ENCODE data around the gene MDC1. TPM values are rescaled to one million over a fixed set of nuclear protein-coding genes. Genes with fewer than 3 reads are reported as not detected.

MDC1 gene
- total and polyA plus RNA-seq, 2 of the 13 experiments (the other 11 are each of a cell fraction or from before 2014, with no cell fraction given) = 8.4 to 14.0 TPM

DNA sequence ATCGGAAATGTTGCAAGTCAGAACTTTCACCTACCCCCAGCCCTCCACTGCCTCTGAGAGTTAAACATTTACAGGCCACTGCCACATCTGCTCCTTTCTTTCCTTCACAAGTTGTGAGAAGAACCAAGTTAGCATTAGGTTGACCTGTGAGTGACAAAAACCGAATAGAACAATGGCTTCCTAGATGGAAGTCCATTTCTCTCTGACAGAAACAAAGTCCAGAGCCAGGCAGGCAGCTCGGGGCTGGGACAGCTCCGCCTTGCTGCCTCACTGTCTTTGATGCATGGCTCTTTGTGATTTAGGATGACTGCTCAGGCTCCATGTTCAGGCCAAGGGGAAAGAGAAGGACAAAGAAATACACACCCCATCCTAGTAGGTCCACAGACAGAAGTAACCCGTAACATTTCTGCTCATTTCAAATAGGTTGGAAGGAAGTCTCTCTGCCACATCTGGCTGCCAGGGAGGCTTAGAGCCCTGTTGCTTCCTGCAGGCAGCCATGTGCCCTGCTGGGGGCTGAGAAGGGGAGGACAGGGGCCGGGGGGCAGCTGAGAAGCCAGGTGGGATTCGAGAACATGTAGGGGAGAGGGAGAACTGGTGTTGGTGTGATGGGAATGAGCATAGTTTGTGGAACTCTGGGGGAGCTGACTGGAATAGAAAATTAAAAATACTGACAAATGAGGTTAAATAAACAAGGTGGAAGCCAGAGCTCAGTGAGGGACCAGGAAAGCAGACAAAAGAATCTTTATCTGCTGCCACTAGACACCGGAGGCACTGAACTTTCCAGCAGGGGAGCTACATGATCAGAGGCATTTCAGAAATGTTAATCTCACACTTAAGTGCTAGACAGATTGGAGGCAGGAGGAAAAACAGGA lies 46.8 kb upstream of the MDC1 start (continued):
- TF ChIP-seq, protein P1, sequence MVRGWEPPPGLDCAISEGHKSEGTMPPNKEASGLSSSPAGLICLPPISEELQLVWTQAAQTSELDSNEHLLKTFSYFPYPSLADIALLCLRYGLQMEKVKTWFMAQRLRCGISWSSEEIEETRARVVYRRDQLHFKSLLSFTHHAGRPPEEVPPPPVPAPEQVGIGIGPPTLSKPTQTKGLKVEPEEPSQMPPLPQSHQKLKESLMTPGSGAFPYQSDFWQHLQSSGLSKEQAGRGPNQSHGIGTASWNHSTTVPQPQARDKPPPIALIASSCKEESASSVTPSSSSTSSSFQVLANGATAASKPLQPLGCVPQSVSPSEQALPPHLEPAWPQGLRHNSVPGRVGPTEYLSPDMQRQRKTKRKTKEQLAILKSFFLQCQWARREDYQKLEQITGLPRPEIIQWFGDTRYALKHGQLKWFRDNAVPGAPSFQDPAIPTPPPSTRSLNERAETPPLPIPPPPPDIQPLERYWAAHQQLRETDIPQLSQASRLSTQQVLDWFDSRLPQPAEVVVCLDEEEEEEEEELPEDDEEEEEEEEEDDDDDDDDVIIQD (CRISPR knock-in tag; IDR thresholded peaks at IDR 0.05; ENCODE audit: low read depth) = peak; percentile 75
- TF ChIP-seq ZNF567 (CRISPR knock-in tag; IDR thresholded peaks at IDR 0.05; ENCODE audit: borderline replicate concordance) = no peak; the same call in 1 of the 2 replicates
- TF ChIP-seq SKI (IDR thresholded peaks at IDR 0.05; ENCODE audit: partially characterized antibody) = peak; percentile 89
- TF ChIP-seq NCOR1 (IDR thresholded peaks at IDR 0.05; ENCODE audit: borderline replicate concordance, low read length) = peak; percentile 81; the same call in 1 of the 2 replicates
- no peak for TF ChIP-seq ZNF20 (CRISPR knock-in tag; IDR thresholded peaks at IDR 0.05)
- TF ChIP-seq NCOA1 (CRISPR knock-in tag; IDR thresholded peaks at IDR 0.05) = peak; percentile 96; the same call in 1 of the 2 replicates
- TF ChIP-seq TCF12 (IDR thresholded peaks at IDR 0.05) = no peak
- TF ChIP-seq TCF12 (CRISPR knock-in tag; IDR thresholded peaks at IDR 0.05) = no peak; the same call in 1 of the 2 replicates
- TF ChIP-seq, protein P2, sequence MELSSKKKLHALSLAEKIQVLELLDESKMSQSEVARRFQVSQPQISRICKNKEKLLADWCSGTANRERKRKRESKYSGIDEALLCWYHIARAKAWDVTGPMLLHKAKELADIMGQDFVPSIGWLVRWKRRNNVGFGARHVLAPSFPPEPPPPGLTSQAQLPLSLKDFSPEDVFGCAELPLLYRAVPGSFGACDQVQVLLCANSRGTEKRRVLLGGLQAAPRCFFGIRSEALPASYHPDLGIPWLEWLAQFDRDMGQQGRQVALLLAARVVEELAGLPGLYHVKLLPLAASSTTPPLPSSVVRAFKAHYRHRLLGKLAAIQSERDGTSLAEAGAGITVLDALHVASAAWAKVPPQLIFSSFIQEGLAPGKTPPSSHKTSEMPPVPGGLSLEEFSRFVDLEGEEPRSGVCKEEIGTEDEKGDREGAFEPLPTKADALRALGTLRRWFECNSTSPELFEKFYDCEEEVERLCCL (CRISPR knock-in tag; IDR thresholded peaks at IDR 0.05; ENCODE audit: borderline replicate concordance) = peak; percentile 88
- TF ChIP-seq KLF16 (CRISPR knock-in tag; IDR thresholded peaks at IDR 0.05) = peak in 1 of 2 experiments; percentile 51; a peak in 2 of 4 replicates
- TF ChIP-seq PHB2 (IDR thresholded peaks at IDR 0.05; ENCODE audit: partially characterized antibody) = no peak
- TF ChIP-seq, protein P3, sequence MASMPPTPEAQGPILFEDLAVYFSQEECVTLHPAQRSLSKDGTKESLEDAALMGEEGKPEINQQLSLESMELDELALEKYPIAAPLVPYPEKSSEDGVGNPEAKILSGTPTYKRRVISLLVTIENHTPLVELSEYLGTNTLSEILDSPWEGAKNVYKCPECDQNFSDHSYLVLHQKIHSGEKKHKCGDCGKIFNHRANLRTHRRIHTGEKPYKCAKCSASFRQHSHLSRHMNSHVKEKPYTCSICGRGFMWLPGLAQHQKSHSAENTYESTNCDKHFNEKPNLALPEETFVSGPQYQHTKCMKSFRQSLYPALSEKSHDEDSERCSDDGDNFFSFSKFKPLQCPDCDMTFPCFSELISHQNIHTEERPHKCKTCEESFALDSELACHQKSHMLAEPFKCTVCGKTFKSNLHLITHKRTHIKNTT (CRISPR knock-in tag; IDR thresholded peaks at IDR 0.05) = no peak
- TF ChIP-seq MTA1 (CRISPR knock-in tag; IDR thresholded peaks at IDR 0.05; ENCODE audit: borderline replicate concordance) = peak; percentile 76
- TF ChIP-seq, protein P4, sequence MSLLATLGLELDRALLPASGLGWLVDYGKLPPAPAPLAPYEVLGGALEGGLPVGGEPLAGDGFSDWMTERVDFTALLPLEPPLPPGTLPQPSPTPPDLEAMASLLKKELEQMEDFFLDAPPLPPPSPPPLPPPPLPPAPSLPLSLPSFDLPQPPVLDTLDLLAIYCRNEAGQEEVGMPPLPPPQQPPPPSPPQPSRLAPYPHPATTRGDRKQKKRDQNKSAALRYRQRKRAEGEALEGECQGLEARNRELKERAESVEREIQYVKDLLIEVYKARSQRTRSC (CRISPR knock-in tag; IDR thresholded peaks at IDR 0.05; ENCODE audit: low read depth) = no peak
- no peak; the same call in 1 of the 2 replicates for TF ChIP-seq ZNF589 (CRISPR knock-in tag; conservative IDR thresholded peaks at IDR 0.05)

All from HepG2 (cell line).